Stimulated activated memory B cell treated with anti-CD40 and anti-IgM and Interleukin-4, amounts not matched to agents 10 μg/mL and 1 μg/mL and 100 μg/mL, for 72 hours (primary cell): ENCODE results near the gene CLINT1.
A peak's percentile ranks its signal among the peaks of the same experiment; 100 is the strongest.

Experiments
- ATAC-seq: fragments of 150-1000 bp; cut with Tn5 transposase; 2 replicates; pipeline ENCODE4 v1.10.0; 2021
- H3K27ac Mint-ChIP-seq: one replicate; pipeline ENCODE4 v1.8.0; 2022; ENCODE audit warnings: mild to moderate bottlenecking, mixed read lengths
- H3K27me3 Mint-ChIP-seq: one replicate; pipeline ENCODE4 v1.8.0; 2022; ENCODE audit warnings: mixed read lengths
- H3K36me3 Mint-ChIP-seq: one replicate; pipeline ENCODE4 v1.8.0; 2022; ENCODE audit warnings: mixed read lengths
- H3K4me1 Mint-ChIP-seq: one replicate; pipeline ENCODE4 v1.8.0; 2022; ENCODE audit warnings: mixed read lengths
- H3K4me3 Mint-ChIP-seq: one replicate; pipeline ENCODE4 v1.8.0; 2022; ENCODE audit warnings: mild to moderate bottlenecking, moderate library complexity, mixed read lengths
- H3K9me3 Mint-ChIP-seq: one replicate; pipeline ENCODE4 v1.8.0; 2022; ENCODE audit warnings: mixed read lengths

The CLINT1 gene

DNA sequence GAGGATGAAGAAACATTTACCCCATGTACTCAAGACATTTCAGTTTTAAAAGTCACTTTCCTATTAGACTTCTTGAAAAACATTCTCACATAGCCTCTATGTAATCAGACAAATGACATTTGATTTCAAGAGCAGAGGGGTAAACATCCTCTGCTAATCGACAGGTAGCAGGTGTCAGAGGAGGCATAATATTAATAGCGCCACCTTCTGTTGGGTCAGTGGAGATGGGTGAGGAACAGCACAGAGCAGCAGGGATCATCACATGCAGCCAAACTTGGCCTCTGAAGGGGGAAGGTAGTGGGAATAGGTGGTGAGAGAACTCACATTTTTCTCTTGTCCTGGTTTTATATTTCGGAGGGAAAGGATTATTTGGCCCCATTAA lies 118.7 kb downstream of the CLINT1 start:
- H3K27me3 Mint-ChIP-seq: no peaks in the 10 kb centered on the region
- H3K27ac Mint-ChIP-seq: no peak overlapping the region
- H3K9me3 Mint-ChIP-seq: no peaks in the 10 kb centered on the region
- no peak for ATAC-seq
- H3K4me3 Mint-ChIP-seq: no peak overlapping the region
- peaks cover 14% of the 10 kb centered on the region for H3K4me1 Mint-ChIP-seq
- peaks cover 24% of the 10 kb centered on the region for H3K36me3 Mint-ChIP-seq

GRCh38 chr5:157739388-157740228 lies 119.3 kb downstream of the CLINT1 start:
- Mint-ChIP-seq H3K27ac (no peak overlapping the region), H3K4me3 (no peak overlapping the region), H3K36me3 (peaks cover 24% of the 10 kb centered on the region), H3K9me3 (no peaks in the 10 kb centered on the region), H3K4me1 (peaks cover 11% of the 10 kb centered on the region), H3K27me3 (no peaks in the 10 kb centered on the region)
- no peak for ATAC-seq

DNA sequence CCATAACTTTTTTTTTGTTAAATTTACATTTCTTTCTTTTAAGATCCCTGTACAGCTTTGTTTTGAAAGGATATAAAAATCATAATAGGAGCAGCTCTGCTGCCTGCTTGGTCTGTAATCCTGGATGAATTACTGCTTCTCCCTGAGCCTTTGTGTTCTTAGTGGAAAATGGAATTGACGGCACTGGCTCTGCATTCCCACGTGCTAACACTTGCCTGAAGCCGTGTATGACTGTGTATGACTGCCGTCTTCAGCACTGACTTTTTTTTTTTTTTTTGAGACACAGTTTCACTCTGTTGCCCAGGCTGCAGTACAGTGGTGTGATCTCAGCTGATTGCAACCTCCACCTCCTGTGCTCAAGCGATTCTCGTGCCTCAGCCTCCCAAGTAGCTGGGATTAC lies 123.0 kb downstream of the CLINT1 start:
- ATAC-seq: no peak
- no peaks in the 10 kb centered on the region for H3K27me3 Mint-ChIP-seq
- peak overlapping the region; percentile 22 for H3K27ac Mint-ChIP-seq
- peaks cover 37% of the 10 kb centered on the region for H3K36me3 Mint-ChIP-seq
- no peaks in the 10 kb centered on the region for H3K9me3 Mint-ChIP-seq
- no peak overlapping the region for H3K4me3 Mint-ChIP-seq
- peaks cover 18% of the 10 kb centered on the region for H3K4me1 Mint-ChIP-seq
